DOHH2 (cell line): Measurements from ENCODE around the gene POLK.

Source experiments
- CTCF ChIP-seq: fragments of 200-600 bp; sonication (generic); IDR thresholded peaks from one replicate; pipeline ENCODE4 v1.5.1; 2014; ENCODE audit warnings: antibody characterized with exemption, mild to moderate bottlenecking, low read depth, low read length; ENCODE audit not compliant: poor library complexity, severe bottlenecking
- EZH2phosphoT487 ChIP-seq: fragments of 200-600 bp; sonication (generic); IDR thresholded peaks from 2 replicates; pipeline ENCODE4 v1.6.1; 2017; ENCODE audit warnings: borderline replicate concordance, mild to moderate bottlenecking, antibody characterized with exemption, low read length, moderate library complexity, mixed read lengths

- TF ChIP-seq CTCF (no peak), EZH2phosphoT487 (no peak)
Observed at GRCh38 chr5:75512383-75513074, 838 bp downstream of the POLK start.
